K562 (cell line): ENCODE data around the gene IL12A. TPM values are rescaled to one million over a fixed set of nuclear protein-coding genes. Genes with fewer than 3 reads are reported as not detected.

Experiments
- ATAC-seq: fragments of 200-7000 bp; cut with Tn5 transposase; 3 replicates; pipeline ENCODE4 v1.9.1; 2020; ENCODE audit warnings: moderate library complexity
- BruUV-seq: library from RNA; stranded (reverse); fragments of 400-500 nt; replicated peaks from 2 replicates; lab custom pipeline; 2021; lab: Mats Ljungman, UMichigan
- CTCF ChIA-PET: fragments of 300-600 bp; formaldehyde crosslinking; extraction: SDS; loops from one replicate; lab custom pipeline; 2021; ENCODE audit warnings: low intra/inter-chr PET ratio; lab: Yijun Ruan, JAX
- POLR2A ChIA-PET: fragments of 300-600, 350-650 bp; sonication (Branson Sonifier 250); formaldehyde crosslinking; extraction: SDS; loops from one replicate; lab custom pipeline; 2021; ENCODE audit warnings: antibody characterized with exemption, inconsistent platforms; lab: Yijun Ruan, JAX
- DNase-seq, 4 experiments: peaks; one replicate each; pipeline versions ENCODE4 v3.0.0 to v3.0.0-alpha.2; 2011 to 2018; ENCODE audit warnings: low spot score in 3 of 4, mixed read lengths in 3 of 4; ENCODE audit errors: extremely low read depth in 1 of 4
- FAIRE-seq: peaks from 2 replicates; lab custom pipeline; 2011; peaks lifted over from hg19 to GRCh38; lab: Jason Lieb, UNC
- H2AFZ ChIP-seq: 2 replicates; pipeline ENCODE4 v1.6.0; 2011; ENCODE audit warnings: low read depth, low read length, control low read depth, inconsistent platforms
- H3K27ac ChIP-seq: fragments of 200-600 bp; 3 replicates; pipeline ENCODE4 v1.8.0; 2011; ENCODE audit warnings: low read depth, mild to moderate bottlenecking, control low read depth, inconsistent platforms, low read length, moderate library complexity, mixed read lengths; ENCODE audit errors: extremely low read depth
- H3K27me3 ChIP-seq, 2 experiments: fragments of 300-600 bp in 1 of 2; 2 replicates in 1 of 2; 3 replicates in 1 of 2; pipeline versions ENCODE4 v1.6.0 to v1.8.0; 2011; ENCODE audit warnings: inconsistent platforms in 2 of 2, low read length in 2 of 2, mild to moderate bottlenecking in 1 of 2, mixed read lengths in 1 of 2, moderate library complexity in 1 of 2; ENCODE audit not compliant: control insufficient read depth in 2 of 2, insufficient read depth in 2 of 2
- H3K36me3 ChIP-seq: fragments of 300-600 bp; 3 replicates; pipeline ENCODE4 v1.8.0; 2011; ENCODE audit warnings: mild to moderate bottlenecking, low read length, inconsistent platforms; ENCODE audit not compliant: control insufficient read depth, insufficient read depth
- H3K4me1 ChIP-seq, 2 experiments: fragments of 200-600 bp in 1 of 2; replicated peaks in 1 of 2; 2 replicates in 1 of 2; 3 replicates in 1 of 2; pipeline versions ENCODE4 v1.5.1 to v1.8.0; 2011; ENCODE audit warnings: inconsistent platforms in 2 of 2, low read length in 2 of 2, mild to moderate bottlenecking in 1 of 2, mixed read lengths in 1 of 2, moderate library complexity in 1 of 2; ENCODE audit not compliant: control insufficient read depth in 2 of 2, insufficient read depth in 2 of 2
- H3K4me2 ChIP-seq: 2 replicates; pipeline ENCODE4 v1.6.1; 2011; ENCODE audit warnings: low read length, control low read depth, inconsistent platforms, mixed read lengths; ENCODE audit not compliant: insufficient read depth
- H3K4me3 ChIP-seq: fragments of 200-600 bp; sonication (generic), shearing (Covaris generic); 2 replicates; pipeline ENCODE4 v1.5.1; 2016; ENCODE audit warnings: control low read depth, inconsistent platforms
- H3K79me2 ChIP-seq: fragments of 200-600 bp; 3 replicates; pipeline ENCODE4 v1.8.0; 2011; ENCODE audit warnings: low read length, inconsistent platforms; ENCODE audit not compliant: control insufficient read depth, insufficient read depth
- H3K9ac ChIP-seq, 2 experiments: 2 replicates each; pipeline versions ENCODE4 v1.6.0 to v1.6.1; 2011; ENCODE audit warnings: low read depth in 2 of 2, low read length in 2 of 2, control low read depth in 1 of 2, inconsistent platforms in 1 of 2, mild to moderate bottlenecking in 1 of 2, mixed read lengths in 1 of 2; ENCODE audit not compliant: insufficient read depth in 1 of 2
- H3K9me1 ChIP-seq: one replicate; pipeline ENCODE4 v1.6.0; 2011; ENCODE audit warnings: inconsistent platforms, mild to moderate bottlenecking, low read length, moderate library complexity; ENCODE audit not compliant: control insufficient read depth, insufficient read depth
- H3K9me3 ChIP-seq: replicated peaks from 2 replicates; pipeline ENCODE4 v1.5.1; 2011; ENCODE audit warnings: low read depth, low read length, inconsistent platforms; ENCODE audit not compliant: control insufficient read depth, insufficient read depth
- H4K20me1 ChIP-seq: replicated peaks from 2 replicates; pipeline ENCODE4 v1.6.1; 2011; ENCODE audit warnings: low read length, inconsistent platforms, mixed read lengths; ENCODE audit not compliant: control insufficient read depth, insufficient read depth
- BRF1 ChIP-seq: IDR thresholded peaks from 3 replicates; pipeline ENCODE4 v1.6.1; 2011; ENCODE audit warnings: borderline replicate concordance, mild to moderate bottlenecking; ENCODE audit not compliant: insufficient read length; ENCODE audit errors: extremely low read depth
- CTCFL ChIP-seq: IDR thresholded peaks from 2 replicates; pipeline ENCODE4 v1.6.1; 2011; ENCODE audit warnings: borderline replicate concordance, low read depth, mild to moderate bottlenecking, moderate library complexity, low read length; ENCODE audit not compliant: insufficient read depth, poor library complexity, severe bottlenecking
- NFRKB ChIP-seq: fragments of 450-650 bp; IDR thresholded peaks from 2 replicates; pipeline ENCODE4 v1.6.1; 2016; ENCODE audit warnings: low read depth
- XRCC4 ChIP-seq: IDR thresholded peaks from one replicate; pipeline ENCODE4 v1.6.1; 2011; ENCODE audit not compliant: insufficient read depth, insufficient read length; ENCODE audit errors: extremely low read depth
- WGBS: fragments of 100-300 bp; shearing (Covaris generic); methylation state at CpG from one replicate; pipeline ENCODE4 v1.1.6; 2016; ENCODE audit warnings: low coverage, mixed read lengths; ENCODE audit not compliant: insufficient coverage; ENCODE audit errors: missing lambda C conversion rate; 5-methylcytosine and 5-hydroxymethylcytosine counted together
- in situ Hi-C: fragments of 300-500 bp; cut with MboI; formaldehyde crosslinking; loops from 4 replicates; pipeline ENCODE4 v1.15.0; 2018; ENCODE audit warnings: inconsistent platforms, mixed read lengths
- intact Hi-C: fragments of 100-400 bp; cut with micrococcal nuclease; formaldehyde crosslinking; loops from 2 replicates; pipeline ENCODE4 v1.14.2; 2022
- polyA plus RNA-seq, 8 experiments: library from polyadenylated mRNA; depleted of rRNA in 4 of 8; stranded (reverse) in 5 of 8; unstranded in 3 of 8; fragments of >200 nt; fragmentation: Nextera tagmentation in 2 of 8; fragmentation: Illumina TruSeq in 1 of 8; extraction: Ambion mirVana in 2 of 8; extraction: Trizol in 1 of 8; gene quantifications; 2 replicates each; pipeline versions ENCODE4 v1.2.1 to v1.2.3, GENCODE V29; 2011 to 2014; ENCODE audit warnings: inconsistent platforms in 1 of 8, missing spikeins in 1 of 8
- total RNA-seq, 7 experiments: library from RNA; depleted of rRNA in 6 of 7; stranded (reverse); fragments of >200 nt in 6 of 7; fragmentation: Illumina TruSeq in 2 of 7; extraction: Trizol in 2 of 7; gene quantifications; 2 replicates each; pipeline versions ENCODE4 v1.2.1 to v1.2.3, GENCODE V29; 2011 to 2021; ENCODE audit warnings: low replicate concordance in 1 of 7
- TF ChIP-seq, protein P1 (sequence below): fragments of 250-450 bp; sonication (Bioruptor Pico); IDR thresholded peaks from 2 replicates; pipeline ENCODE4 v1.4.0; 2020; ENCODE audit warnings: mild to moderate bottlenecking, moderate library complexity, borderline replicate concordance
- TF ChIP-seq, protein P2 (sequence below): fragments of 450-650 bp; IDR thresholded peaks from 2 replicates; pipeline ENCODE4 v1.6.1; 2017; ENCODE audit warnings: antibody characterized with exemption, mild to moderate bottlenecking

IL12A gene
- total and polyA plus RNA-seq, 9 of the 15 experiments (the other 6 are each of a cell fraction or from before 2014, with no cell fraction given): not detected

GRCh38 chr3:160001850-160002623 lies 13.4 kb downstream of the IL12A start:
- BruUV-seq: no TSS peak
- Histone ChIP-seq H3K4me1 (no peaks in the 10 kb centered on the region), H2AFZ (no peak overlapping the region), H3K9ac (no peak overlapping the region), H3K9me1 (no peaks in the 10 kb centered on the region), H3K27me3 (peaks cover 6 to 12% of the 10 kb centered on the region in 2 experiments; a peak in 2 of 5 replicates), H4K20me1 (no peaks in the 10 kb centered on the region), H3K36me3 (no peaks in the 10 kb centered on the region), H3K9me3 (no peaks in the 10 kb centered on the region), H3K27ac (no peak overlapping the region), H3K4me2 (no peak overlapping the region), H3K79me2 (no peaks in the 10 kb centered on the region), H3K4me3 (no peak overlapping the region)
- no peak for ATAC-seq
- in situ Hi-C loops (loop anchor here (10.0 kb wide), 1 partner anchor 737 kb away; no protein-coding TSS in a partner anchor), intact Hi-C loops (loop anchor here (2.0 to 10.0 kb wide), 5 partner anchors 13 to 1157 kb away; partner anchors contain the start of gene IL12A)
- FAIRE-seq: no peak
- TF ChIP-seq XRCC4 (no peak), NFRKB (no peak), CTCFL (no peak), BRF1 (no peak)
- TF ChIP-seq, protein P1, sequence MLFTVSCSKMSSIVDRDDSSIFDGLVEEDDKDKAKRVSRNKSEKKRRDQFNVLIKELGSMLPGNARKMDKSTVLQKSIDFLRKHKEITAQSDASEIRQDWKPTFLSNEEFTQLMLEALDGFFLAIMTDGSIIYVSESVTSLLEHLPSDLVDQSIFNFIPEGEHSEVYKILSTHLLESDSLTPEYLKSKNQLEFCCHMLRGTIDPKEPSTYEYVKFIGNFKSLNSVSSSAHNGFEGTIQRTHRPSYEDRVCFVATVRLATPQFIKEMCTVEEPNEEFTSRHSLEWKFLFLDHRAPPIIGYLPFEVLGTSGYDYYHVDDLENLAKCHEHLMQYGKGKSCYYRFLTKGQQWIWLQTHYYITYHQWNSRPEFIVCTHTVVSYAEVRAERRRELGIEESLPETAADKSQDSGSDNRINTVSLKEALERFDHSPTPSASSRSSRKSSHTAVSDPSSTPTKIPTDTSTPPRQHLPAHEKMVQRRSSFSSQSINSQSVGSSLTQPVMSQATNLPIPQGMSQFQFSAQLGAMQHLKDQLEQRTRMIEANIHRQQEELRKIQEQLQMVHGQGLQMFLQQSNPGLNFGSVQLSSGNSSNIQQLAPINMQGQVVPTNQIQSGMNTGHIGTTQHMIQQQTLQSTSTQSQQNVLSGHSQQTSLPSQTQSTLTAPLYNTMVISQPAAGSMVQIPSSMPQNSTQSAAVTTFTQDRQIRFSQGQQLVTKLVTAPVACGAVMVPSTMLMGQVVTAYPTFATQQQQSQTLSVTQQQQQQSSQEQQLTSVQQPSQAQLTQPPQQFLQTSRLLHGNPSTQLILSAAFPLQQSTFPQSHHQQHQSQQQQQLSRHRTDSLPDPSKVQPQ (CRISPR knock-in tag): no peak
- TF ChIP-seq, protein P2, sequence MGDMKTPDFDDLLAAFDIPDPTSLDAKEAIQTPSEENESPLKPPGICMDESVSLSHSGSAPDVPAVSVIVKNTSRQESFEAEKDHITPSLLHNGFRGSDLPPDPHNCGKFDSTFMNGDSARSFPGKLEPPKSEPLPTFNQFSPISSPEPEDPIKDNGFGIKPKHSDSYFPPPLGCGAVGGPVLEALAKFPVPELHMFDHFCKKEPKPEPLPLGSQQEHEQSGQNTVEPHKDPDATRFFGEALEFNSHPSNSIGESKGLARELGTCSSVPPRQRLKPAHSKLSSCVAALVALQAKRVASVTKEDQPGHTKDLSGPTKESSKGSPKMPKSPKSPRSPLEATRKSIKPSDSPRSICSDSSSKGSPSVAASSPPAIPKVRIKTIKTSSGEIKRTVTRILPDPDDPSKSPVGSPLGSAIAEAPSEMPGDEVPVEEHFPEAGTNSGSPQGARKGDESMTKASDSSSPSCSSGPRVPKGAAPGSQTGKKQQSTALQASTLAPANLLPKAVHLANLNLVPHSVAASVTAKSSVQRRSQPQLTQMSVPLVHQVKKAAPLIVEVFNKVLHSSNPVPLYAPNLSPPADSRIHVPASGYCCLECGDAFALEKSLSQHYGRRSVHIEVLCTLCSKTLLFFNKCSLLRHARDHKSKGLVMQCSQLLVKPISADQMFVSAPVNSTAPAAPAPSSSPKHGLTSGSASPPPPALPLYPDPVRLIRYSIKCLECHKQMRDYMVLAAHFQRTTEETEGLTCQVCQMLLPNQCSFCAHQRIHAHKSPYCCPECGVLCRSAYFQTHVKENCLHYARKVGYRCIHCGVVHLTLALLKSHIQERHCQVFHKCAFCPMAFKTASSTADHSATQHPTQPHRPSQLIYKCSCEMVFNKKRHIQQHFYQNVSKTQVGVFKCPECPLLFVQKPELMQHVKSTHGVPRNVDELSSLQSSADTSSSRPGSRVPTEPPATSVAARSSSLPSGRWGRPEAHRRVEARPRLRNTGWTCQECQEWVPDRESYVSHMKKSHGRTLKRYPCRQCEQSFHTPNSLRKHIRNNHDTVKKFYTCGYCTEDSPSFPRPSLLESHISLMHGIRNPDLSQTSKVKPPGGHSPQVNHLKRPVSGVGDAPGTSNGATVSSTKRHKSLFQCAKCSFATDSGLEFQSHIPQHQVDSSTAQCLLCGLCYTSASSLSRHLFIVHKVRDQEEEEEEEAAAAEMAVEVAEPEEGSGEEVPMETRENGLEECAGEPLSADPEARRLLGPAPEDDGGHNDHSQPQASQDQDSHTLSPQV: no peak
- no peak for DNase-seq
- 1% methylated on average over 7 of the region's 7 CpGs for WGBS
- POLR2A ChIA-PET: no interaction called here
- CTCF ChIA-PET: no interaction called here
